GM18858 (cell line): ENCODE results near the gene KIF25.

Experiments
- ATAC-seq: cut with Tn5 transposase; IDR thresholded peaks from one replicate; pipeline ENCODE4 v1.9.1; 2021; ENCODE audit not compliant: unreplicated experiment

The KIF25 gene

GRCh38 chr6:167997642-167998041 is at the start of gene KIF25:
KIF25 (plus strand) TSS chr6:167997671; CDS start chr6:168029586, 31,915 bp downstream.
- no peak for ATAC-seq

- ATAC-seq: no peak
Measured at GRCh38 chr6:167947716-167948115, 49.8 kb upstream of the KIF25 start.

GRCh38 chr6:167948716-167949115 is 48.8 kb upstream of the KIF25 start:
- no peak for ATAC-seq

GRCh38 chr6:167949121-167949684 is 48.3 kb upstream of the KIF25 start:
- ATAC-seq: no peak

- ATAC-seq: no peak
Measured at GRCh38 chr6:167951781-167952511, 45.5 kb upstream of the KIF25 start.

- no peak for ATAC-seq
Measured at GRCh38 chr6:167952512-167952859, 45.0 kb upstream of the KIF25 start.

GRCh38 chr6:167953551-167953950 is 43.9 kb upstream of the KIF25 start:
- ATAC-seq: no peak

GRCh38 chr6:167954151-167954550 is 43.3 kb upstream of the KIF25 start:
- ATAC-seq: no peak

GRCh38 chr6:167956491-167956890 is 41.0 kb upstream of the KIF25 start:
- ATAC-seq: no peak

- no peak for ATAC-seq
Measured at GRCh38 chr6:167956983-167957492, 40.4 kb upstream of the KIF25 start.

- no peak for ATAC-seq
Measured at GRCh38 chr6:167957626-167958025, 39.8 kb upstream of the KIF25 start.

GRCh38 chr6:167960579-167960978 is 36.9 kb upstream of the KIF25 start:
- no peak for ATAC-seq

- no peak for ATAC-seq
Measured at GRCh38 chr6:167962711-167963110, 34.8 kb upstream of the KIF25 start.

- ATAC-seq: no peak
Measured at GRCh38 chr6:167963589-167964057, 33.8 kb upstream of the KIF25 start.

- no peak for ATAC-seq
Measured at GRCh38 chr6:167965592-167966539, 31.6 kb upstream of the KIF25 start.

GRCh38 chr6:167966540-167966905 is 30.9 kb upstream of the KIF25 start:
- no peak for ATAC-seq

- ATAC-seq: no peak
Measured at GRCh38 chr6:167968091-167968490, 29.4 kb upstream of the KIF25 start.

- ATAC-seq: no peak
Measured at GRCh38 chr6:167970230-167970629, 27.2 kb upstream of the KIF25 start.

- ATAC-seq: no peak
Measured at GRCh38 chr6:167972193-167972592, 25.3 kb upstream of the KIF25 start.

- no peak for ATAC-seq
Measured at GRCh38 chr6:167973148-167973885, 24.2 kb upstream of the KIF25 start.
